WERI-Rb-1 (cell line): ENCODE data around the gene PDZRN3.

Experiments used
- DNase-seq: peaks from one replicate; pipeline ENCODE4 v3.0.0-alpha.2; 2020
- H3K27ac ChIP-seq: fragments of 250-450 bp; sonication (Bioruptor Pico); 2 replicates; pipeline ENCODE4 v1.5.1; 2020; ENCODE audit warnings: mild to moderate bottlenecking, moderate library complexity
- H3K27me3 ChIP-seq: fragments of 250-450 bp; sonication (Bioruptor Pico); 2 replicates; pipeline ENCODE4 v1.5.1; 2021; ENCODE audit warnings: mild to moderate bottlenecking, low read depth, moderate library complexity; ENCODE audit not compliant: insufficient read depth, severe bottlenecking
- H3K36me3 ChIP-seq: fragments of 250-450 bp; sonication (Bioruptor Pico); 2 replicates; pipeline ENCODE4 v1.5.1; 2020; ENCODE audit warnings: mild to moderate bottlenecking, moderate library complexity
- H3K4me3 ChIP-seq: 2 replicates; pipeline ENCODE4 v1.5.1; 2011; ENCODE audit warnings: low read depth, mild to moderate bottlenecking, control low read depth, low read length
- H3K9me3 ChIP-seq: fragments of 250-450 bp; sonication (Bioruptor Pico); 2 replicates; pipeline ENCODE4 v1.5.1; 2021; ENCODE audit warnings: mild to moderate bottlenecking, moderate library complexity; ENCODE audit not compliant: severe bottlenecking
- TF ChIP-seq, protein P1 (sequence below): IDR thresholded peaks from 2 replicates; pipeline ENCODE4 v1.5.1; 2011; ENCODE audit warnings: low read depth, mild to moderate bottlenecking, control low read depth, inconsistent platforms, low read length

The PDZRN3 gene

GRCh38 chr3:73433687-73434086 lies 191.1 kb downstream of the PDZRN3 start:
- no peaks in the 10 kb centered on the region for H3K36me3 ChIP-seq
- H3K27me3 ChIP-seq = no peaks in the 10 kb centered on the region
- H3K27ac ChIP-seq = no peak overlapping the region
- no peaks in the 10 kb centered on the region for H3K9me3 ChIP-seq
- no peak for DNase-seq
- TF ChIP-seq, protein P1, sequence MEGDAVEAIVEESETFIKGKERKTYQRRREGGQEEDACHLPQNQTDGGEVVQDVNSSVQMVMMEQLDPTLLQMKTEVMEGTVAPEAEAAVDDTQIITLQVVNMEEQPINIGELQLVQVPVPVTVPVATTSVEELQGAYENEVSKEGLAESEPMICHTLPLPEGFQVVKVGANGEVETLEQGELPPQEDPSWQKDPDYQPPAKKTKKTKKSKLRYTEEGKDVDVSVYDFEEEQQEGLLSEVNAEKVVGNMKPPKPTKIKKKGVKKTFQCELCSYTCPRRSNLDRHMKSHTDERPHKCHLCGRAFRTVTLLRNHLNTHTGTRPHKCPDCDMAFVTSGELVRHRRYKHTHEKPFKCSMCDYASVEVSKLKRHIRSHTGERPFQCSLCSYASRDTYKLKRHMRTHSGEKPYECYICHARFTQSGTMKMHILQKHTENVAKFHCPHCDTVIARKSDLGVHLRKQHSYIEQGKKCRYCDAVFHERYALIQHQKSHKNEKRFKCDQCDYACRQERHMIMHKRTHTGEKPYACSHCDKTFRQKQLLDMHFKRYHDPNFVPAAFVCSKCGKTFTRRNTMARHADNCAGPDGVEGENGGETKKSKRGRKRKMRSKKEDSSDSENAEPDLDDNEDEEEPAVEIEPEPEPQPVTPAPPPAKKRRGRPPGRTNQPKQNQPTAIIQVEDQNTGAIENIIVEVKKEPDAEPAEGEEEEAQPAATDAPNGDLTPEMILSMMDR = no peak
- H3K4me3 ChIP-seq = no peak overlapping the region

- no peaks in the 10 kb centered on the region for H3K27me3 ChIP-seq
- no peaks in the 10 kb centered on the region for H3K9me3 ChIP-seq
- no peak overlapping the region for H3K27ac ChIP-seq
- no peaks in the 10 kb centered on the region for H3K36me3 ChIP-seq
- no peak for DNase-seq
- no peak overlapping the region for H3K4me3 ChIP-seq
- TF ChIP-seq, protein P1 = no peak
Observed at GRCh38 chr3:73433079-73433478, 191.7 kb downstream of the PDZRN3 start.

- Histone ChIP-seq H3K36me3 (no peaks in the 10 kb centered on the region), H3K9me3 (no peaks in the 10 kb centered on the region), H3K4me3 (no peak overlapping the region), H3K27ac (no peak overlapping the region), H3K27me3 (no peaks in the 10 kb centered on the region)
- TF ChIP-seq, protein P1 = no peak
- DNase-seq = no peak
Observed at GRCh38 chr3:73432706-73433032, 192.1 kb downstream of the PDZRN3 start.

DNA sequence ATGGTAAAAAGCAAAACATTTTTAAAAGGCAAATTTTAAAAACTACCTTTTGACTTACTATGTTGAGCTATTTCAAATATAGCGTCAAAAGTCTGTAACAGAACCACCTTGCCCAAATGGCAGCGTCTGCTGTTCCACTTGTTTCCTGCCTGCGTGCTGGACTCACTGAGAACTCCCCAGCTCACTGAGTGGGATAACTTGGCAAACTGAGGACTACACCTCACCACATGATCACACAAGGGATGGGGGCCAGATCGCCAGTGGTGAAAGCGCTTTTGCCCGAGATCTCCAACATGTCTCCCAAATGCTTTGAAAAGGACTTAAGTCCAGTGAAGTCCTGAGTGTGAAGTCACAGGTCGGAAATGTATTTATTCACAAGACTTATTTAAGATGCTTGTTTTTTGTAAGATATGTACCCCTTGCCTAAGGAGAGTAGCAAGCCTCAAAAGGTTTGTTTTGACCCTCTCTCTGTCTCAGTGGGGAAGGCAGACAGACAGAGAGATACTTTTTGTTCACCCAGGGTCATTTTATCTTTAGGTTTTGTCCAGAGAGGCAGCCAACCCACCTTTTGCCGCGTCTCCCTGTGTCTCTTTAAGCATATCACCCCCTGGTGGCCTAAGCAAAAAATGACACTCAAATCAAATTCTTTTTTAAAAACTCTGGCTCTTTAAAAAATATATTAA lies 192.6 kb downstream of the PDZRN3 start:
- TF ChIP-seq, protein P1 = peak; percentile 60
- H3K27me3 ChIP-seq = no peaks in the 10 kb centered on the region
- no peaks in the 10 kb centered on the region for H3K9me3 ChIP-seq
- no peak overlapping the region for H3K4me3 ChIP-seq
- H3K36me3 ChIP-seq = no peaks in the 10 kb centered on the region
- H3K27ac ChIP-seq = no peak overlapping the region
- peak; percentile 45 for DNase-seq

DNA sequence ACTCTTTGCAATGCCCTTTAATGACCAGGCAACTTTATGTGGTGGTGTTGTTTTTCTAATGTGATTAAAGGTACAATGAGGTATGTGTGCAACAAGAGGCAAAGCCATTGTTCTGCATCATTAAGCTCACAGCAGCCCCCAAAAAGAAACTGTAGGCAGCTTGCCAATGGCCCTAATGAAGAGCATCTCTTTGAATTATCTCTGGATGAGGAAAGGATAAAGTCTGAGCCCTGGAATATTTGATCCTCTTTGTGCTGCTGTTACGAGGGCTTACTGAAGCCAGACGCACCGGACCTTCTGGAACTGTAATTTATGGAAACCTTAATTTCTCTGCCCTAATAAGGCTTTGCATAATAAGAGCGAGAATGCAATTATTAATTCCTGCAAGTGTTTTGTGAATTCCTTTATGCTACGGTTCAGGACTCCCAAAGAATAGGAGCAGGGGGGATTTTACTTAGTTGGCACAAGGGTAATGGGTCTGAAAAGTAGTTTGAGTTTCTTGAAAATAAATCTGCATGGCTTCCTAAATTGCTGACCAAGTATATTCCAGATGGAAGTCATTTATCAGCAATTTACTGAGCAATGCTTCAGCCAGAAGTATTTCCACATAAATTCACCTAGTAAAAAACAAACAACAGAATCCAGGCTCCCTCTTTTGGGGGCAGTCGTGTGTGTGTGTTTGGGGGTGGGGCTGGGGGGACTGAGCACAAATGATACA lies 193.4 kb downstream of the PDZRN3 start:
- no peak overlapping the region for H3K27ac ChIP-seq
- H3K9me3 ChIP-seq = no peaks in the 10 kb centered on the region
- no peaks in the 10 kb centered on the region for H3K27me3 ChIP-seq
- H3K4me3 ChIP-seq = no peak overlapping the region
- TF ChIP-seq, protein P1 = no peak
- no peaks in the 10 kb centered on the region for H3K36me3 ChIP-seq
- peak; percentile 72 for DNase-seq
